Measurements from ENCODE around the gene STK10. TPM values are rescaled to one million over a fixed set of nuclear protein-coding genes. Genes with fewer than 3 reads are reported as not detected.

The STK10 gene
- total RNA-seq, 1 donor from 2014 or later: 8.2 TPM

Other genes starting within 250 kb of the STK10 start
- gene FBXW11, start 181.6 kb downstream of the STK10 start, total RNA-seq (ENCODE audit: insufficient read depth, low replicate concordance): 61.4 TPM
- gene EFCAB9, start 5.9 kb upstream of the STK10 start, total RNA-seq (ENCODE audit: insufficient read depth, low replicate concordance): not detected
- 33.2 TPM for gene UBTD2, start 95.5 kb upstream of the STK10 start, total RNA-seq (ENCODE audit: insufficient read depth, low replicate concordance)